HL-60/S4 treated with retinoic acid at 250 ng/mL for 4 days and 3 days (cell line): ENCODE data around the gene SECISBP2L.

ENCODE experiments used
- in situ Hi-C: fragments of 300-500 bp; cut with MboI; formaldehyde crosslinking; loops from 2 replicates; pipeline ENCODE4 v1.7.0; 2022; ENCODE audit warnings: low sequenced_read_pairs

SECISBP2L gene

DNA sequence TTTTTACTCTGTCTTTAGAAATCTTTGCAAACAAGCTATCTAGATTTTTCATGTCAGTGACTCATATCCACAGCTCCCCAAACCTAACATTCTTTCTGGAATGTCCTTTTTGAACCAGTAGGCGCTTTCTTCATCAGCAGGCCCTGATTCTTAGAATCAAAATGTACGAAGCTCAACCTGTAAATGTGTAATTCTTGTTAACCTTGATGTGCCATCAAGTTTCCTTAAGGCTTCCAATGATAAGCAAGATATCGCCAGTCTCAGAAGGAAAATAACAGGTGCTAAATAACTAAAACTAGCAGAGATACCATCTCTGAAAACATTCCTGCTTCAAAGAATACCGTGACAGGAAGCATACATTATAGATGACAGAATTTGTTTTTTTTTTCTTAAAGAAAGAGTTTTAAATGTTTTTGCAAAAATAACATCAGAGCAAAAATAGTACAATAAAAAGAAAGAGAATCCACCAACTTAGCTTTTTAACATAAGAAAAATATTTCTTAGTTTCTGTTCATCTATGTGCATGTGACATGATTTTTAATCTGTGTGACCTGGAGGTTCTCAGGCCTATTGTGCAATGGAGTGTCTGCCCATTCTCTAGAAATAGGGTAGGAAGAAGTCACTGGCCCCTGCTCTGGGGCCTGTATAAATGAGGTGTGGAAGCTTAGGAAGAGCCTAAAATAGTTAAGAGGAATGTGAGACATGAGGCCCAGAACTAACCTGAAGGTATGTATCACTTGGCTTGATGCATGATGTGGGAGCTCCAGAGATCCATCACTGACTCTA is 14.7 kb upstream of the SECISBP2L start:
- in situ Hi-C loops: no loop called here

- in situ Hi-C loops: no loop called here
These were observed 13.2 kb upstream of the SECISBP2L start for GRCh38 chr15:49059491-49059890.

DNA sequence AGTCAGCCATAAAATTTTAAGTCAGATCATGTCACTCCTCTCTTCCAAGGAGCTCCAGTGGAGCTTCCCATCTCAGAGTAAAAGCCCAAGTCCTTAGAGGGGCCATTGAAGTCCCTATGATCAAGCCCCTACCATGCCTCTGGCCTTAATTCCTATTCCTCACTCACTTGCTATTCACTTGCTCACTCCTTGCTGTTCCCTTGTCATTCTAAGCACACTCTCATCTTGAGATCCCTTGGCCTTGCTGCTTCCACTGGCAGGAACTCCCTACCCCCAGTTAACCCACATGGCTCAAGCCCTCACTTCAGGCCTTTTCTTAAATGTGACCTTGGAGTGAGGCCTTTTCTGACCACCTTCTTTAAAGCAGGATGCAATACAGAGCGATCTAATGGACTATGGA is 12.3 kb upstream of the SECISBP2L start:
- in situ Hi-C loops: no loop called here

DNA sequence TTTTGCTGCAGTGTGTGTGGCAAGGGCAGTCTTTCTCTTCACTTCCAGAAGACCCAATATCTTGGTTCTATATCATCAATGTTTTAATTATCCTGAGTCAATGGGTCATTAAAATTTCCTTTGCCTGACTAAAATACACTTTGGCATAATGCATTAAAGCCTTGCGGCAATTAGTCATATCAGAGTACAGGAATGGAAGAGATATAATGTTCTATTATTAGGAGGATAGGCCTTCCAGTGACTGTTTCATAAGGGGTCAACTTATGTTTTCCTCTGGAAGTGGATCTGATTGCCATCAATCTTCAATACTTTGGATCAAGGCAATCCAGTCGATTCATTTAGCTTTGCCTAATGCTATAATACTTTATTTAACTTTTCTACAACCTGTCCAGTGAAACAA is 9.4 kb upstream of the SECISBP2L start:
- in situ Hi-C loops: no loop called here

- in situ Hi-C loops: no loop called here
These were observed 6.4 kb upstream of the SECISBP2L start for GRCh38 chr15:49052662-49053061.

DNA sequence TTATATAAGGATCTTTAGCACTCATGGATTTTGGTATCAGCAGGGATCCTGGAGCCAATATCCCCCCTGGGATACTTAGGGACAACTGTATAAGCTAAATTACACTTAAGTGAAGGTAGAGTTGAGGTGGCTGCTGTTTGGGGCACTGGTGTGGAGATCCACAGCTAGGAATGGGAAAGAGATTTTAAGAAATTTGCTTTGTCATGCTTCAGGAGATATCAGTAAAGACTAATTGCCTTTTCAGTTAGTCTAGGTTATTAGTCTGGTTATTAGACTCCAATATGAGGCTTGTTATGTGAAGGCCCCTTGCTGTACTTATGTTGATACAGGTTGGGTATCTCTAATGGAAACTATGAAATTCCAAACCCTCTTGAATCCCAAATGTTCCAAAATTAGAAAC is 1.2 kb upstream of the SECISBP2L start:
- in situ Hi-C loops: no loop called here

GRCh38 chr15:49045751-49046219 is 461 bp downstream of the SECISBP2L start:
- in situ Hi-C loops: no loop called here

DNA sequence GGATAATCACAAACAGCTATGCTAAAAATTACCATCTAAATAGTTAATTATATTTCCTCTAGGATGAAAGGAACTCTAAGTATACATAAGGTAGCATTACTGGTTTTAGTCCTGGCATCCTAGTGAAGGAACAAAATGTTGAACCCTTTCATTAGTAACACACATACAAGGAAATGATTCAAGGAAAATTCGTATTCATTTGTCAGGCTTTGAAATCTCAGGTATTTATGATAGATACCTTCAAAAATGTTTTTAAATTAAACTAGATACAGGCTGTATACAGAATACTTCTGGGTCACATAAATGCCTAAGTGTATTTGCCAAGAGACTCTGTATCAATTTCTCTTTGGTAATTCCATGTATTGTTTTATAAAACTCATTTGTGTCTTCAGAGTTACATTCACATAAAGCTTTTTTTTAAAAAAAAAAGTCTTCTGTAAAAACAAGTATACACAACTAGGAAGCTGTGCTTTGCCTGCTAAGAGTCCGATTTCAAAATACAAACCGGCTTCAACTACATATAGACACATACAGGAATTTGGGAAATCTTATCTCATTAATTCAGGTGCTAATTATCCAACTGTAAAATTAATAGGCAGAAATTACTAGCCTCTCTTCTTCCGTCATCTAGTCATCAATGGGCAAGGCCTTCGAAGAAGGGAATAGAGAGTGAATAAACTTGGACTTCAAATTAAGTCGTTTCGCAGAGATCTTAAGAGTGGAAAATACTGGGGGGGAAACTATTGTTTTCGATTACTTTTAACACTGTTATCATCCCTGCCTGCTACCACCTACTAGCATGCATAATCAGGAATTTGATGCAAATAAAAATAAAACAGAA is 1.3 kb downstream of the SECISBP2L start:
- in situ Hi-C loops: no loop called here

- in situ Hi-C loops: no loop called here
These were observed 2.2 kb downstream of the SECISBP2L start for GRCh38 chr15:49044002-49044401.

DNA sequence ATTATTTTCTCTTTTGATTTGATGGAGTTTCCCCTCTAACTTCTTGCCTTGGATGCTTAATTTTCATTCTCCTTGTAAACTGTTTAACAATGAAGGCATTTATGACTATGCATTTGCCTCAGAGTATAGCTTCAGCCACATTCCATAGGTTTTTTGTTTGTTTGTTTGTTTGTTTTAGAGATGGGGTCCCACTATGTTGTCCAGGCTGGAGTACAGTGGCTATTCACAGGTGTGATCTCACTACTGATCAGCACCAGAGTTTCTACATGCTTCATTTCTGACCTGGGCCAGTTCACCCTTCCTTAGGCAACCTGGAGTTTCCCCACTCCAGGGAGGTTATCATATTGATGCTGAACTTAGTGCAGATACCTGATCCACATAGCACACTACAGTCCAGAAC is 4.1 kb downstream of the SECISBP2L start:
- in situ Hi-C loops: no loop called here

- in situ Hi-C loops: no loop called here
These were observed 4.8 kb downstream of the SECISBP2L start for GRCh38 chr15:49041426-49041825.

DNA sequence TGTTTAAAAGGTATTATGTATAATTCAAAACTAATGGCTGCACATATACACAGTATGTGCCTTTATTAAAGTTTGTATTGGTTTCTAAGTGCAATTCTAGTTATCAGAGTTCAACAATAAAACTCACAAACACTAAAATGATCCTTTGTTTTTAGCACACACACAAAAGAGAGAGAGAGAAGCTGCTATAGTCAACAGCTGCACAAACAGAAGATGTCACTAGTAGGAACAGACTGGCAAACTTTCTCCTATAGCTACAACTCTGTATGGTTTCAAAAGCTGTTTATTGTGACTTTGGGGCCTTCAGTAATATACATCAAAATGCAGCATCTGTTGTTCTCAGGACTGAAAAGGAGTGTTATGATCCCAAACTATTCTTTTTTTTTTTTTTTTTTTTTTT is 6.1 kb downstream of the SECISBP2L start:
- in situ Hi-C loops: no loop called here

- in situ Hi-C loops: no loop called here
These were observed 7.9 kb downstream of the SECISBP2L start for GRCh38 chr15:49038382-49038781.

DNA sequence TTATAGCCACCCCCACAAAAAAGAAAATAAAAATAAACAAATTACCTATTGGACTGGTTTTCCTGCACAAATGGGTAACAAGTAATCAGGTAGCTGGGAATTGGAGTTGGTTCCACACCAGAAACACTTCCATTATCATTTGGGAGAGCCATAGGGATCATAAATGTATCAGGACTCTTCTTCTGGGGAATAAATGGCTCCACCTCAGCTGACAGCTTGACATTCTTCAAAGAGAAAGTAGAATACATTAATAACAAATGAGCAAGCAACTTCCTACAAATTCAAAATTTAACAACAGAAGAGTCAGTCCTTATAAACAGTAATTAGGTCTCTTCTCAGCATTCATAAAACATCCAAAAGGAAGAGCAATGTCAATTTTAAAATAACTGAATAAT is 8.7 kb downstream of the SECISBP2L start:
- in situ Hi-C loops: no loop called here

GRCh38 chr15:49036650-49037545 is 9.3 kb downstream of the SECISBP2L start:
- in situ Hi-C loops: no loop called here

DNA sequence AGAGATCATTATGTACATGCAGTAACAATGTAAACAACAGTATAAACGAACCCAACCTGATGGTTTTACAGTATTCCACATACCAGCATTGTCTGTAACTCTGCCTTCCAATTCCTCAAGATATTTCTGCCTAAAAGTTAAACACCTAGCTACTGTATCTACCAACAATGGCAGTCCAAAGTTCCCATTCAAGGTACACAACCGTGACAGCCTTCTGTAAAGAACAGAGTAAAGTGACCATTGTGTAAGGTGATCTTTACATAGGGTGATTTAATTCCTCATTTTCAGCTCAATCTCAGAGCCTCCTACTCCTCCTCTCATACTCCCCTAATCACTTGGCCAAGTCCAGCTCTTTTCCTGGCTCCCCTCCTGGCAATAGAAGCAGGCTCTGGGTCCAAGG is 10.4 kb downstream of the SECISBP2L start:
- in situ Hi-C loops: no loop called here

- in situ Hi-C loops: no loop called here
These were observed 13.6 kb downstream of the SECISBP2L start for GRCh38 chr15:49032601-49033145.

- in situ Hi-C loops: no loop called here
These were observed 14.4 kb downstream of the SECISBP2L start for GRCh38 chr15:49031804-49032203.

DNA sequence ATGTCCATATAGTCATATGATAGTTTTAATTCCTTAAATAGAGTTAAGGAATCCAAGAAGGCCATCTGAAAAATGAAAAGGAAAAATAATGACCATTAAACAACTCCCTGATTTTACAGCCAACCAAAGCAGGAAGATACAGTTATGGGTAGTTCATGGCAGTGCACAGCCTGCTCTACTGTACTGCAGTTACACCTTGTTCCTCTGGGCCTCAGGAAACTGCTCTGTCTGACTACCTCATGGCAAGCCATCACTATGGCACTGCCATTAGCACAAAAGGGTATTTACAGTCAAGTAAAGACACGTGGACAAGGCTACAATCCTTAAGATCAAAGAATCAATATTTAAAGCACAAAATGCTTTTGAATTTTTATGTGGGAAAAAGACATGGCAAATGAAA is 19.5 kb downstream of the SECISBP2L start:
- in situ Hi-C loops: no loop called here

- in situ Hi-C loops: no loop called here
These were observed 21.4 kb downstream of the SECISBP2L start for GRCh38 chr15:49024840-49025239.

DNA sequence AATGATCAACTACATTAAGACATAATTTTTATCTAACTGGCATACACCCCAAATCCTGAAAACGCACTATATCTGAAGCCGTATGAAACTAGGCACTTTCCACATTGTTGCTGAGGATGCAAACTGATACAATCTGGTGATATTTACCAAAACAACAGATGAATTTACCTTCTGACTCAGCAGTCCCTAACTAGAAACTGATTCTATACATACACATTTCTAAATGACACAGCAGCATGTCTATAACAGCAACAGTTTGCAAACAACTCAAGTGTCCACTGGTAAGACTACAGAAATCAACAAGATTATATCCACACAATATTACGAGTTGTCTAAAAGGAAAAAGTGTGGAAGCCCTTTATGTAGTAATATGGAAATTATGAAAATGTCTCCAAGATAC is 22.9 kb downstream of the SECISBP2L start:
- in situ Hi-C loops: no loop called here
